CD4-positive, alpha-beta T cell treated with Interleukin-2 at 100 ng/mL for 4 hours (primary cell): Measurements from ENCODE around the gene CCL13.

ENCODE experiments used
- DNase-seq: peaks from one replicate; pipeline ENCODE4 v3.0.0-alpha.2; 2020; ENCODE audit warnings: low spot score

CCL13 gene

GRCh38 chr17:34384822-34385605 lies 28.7 kb downstream of the CCL13 start:
- DNase-seq: no peak

GRCh38 chr17:34386343-34386696 lies 30.0 kb downstream of the CCL13 start:
- no peak for DNase-seq

- DNase-seq: no peak
These were observed 30.6 kb downstream of the CCL13 start for GRCh38 chr17:34386697-34387550.

- no peak for DNase-seq
These were observed 31.3 kb downstream of the CCL13 start for GRCh38 chr17:34387566-34387965.

- DNase-seq: no peak
These were observed 33.0 kb downstream of the CCL13 start for GRCh38 chr17:34389126-34389750.

GRCh38 chr17:34390649-34391048 lies 34.4 kb downstream of the CCL13 start:
- DNase-seq: no peak

GRCh38 chr17:34391241-34391640 lies 35.0 kb downstream of the CCL13 start:
- DNase-seq: no peak

GRCh38 chr17:34393401-34393800 lies 37.1 kb downstream of the CCL13 start:
- DNase-seq: no peak

- no peak for DNase-seq
These were observed 41.0 kb downstream of the CCL13 start for GRCh38 chr17:34397265-34397664.

GRCh38 chr17:34398990-34399389 lies 42.7 kb downstream of the CCL13 start:
- no peak for DNase-seq

GRCh38 chr17:34399725-34400124 lies 43.4 kb downstream of the CCL13 start:
- no peak for DNase-seq

- no peak for DNase-seq
These were observed 44.1 kb downstream of the CCL13 start for GRCh38 chr17:34400301-34400931.

- no peak for DNase-seq
These were observed 44.9 kb downstream of the CCL13 start for GRCh38 chr17:34401165-34401564.

- no peak for DNase-seq
These were observed 46.7 kb downstream of the CCL13 start for GRCh38 chr17:34403006-34403405.

- DNase-seq: no peak
These were observed 49.9 kb downstream of the CCL13 start for GRCh38 chr17:34406226-34406625.
